ENCODE measurements around the gene GNPTG. TPM values are rescaled to one million over a fixed set of nuclear protein-coding genes. Genes with fewer than 3 reads are reported as not detected.

Gene GNPTG
- total and polyA plus RNA-seq, 2 of the 13 experiments (the other 11 are each of a cell fraction or from before 2014, with no cell fraction given) = 22.7 to 71.1 TPM

- TF ChIP-seq ZBTB4 (CRISPR knock-in tag; IDR thresholded peaks at IDR 0.05; ENCODE audit: borderline replicate concordance) (peak; percentile 20; the same call in 1 of the 2 replicates), ZNF407 (CRISPR knock-in tag; IDR thresholded peaks at IDR 0.05; ENCODE audit: not compliant biosample characterization) (no peak), ZNF670 (CRISPR knock-in tag; IDR thresholded peaks at IDR 0.05; ENCODE audit: borderline replicate concordance) (no peak), ATF2 (CRISPR knock-in tag; IDR thresholded peaks at IDR 0.05) (no peak), THAP9 (CRISPR knock-in tag; IDR thresholded peaks at IDR 0.05; ENCODE audit: borderline replicate concordance) (peak; percentile 70; the same call in 1 of the 2 replicates), PCBP1 (IDR thresholded peaks at IDR 0.05; ENCODE audit: borderline replicate concordance, low read depth, low read length) (no peak), UBTF (CRISPR knock-in tag; IDR thresholded peaks at IDR 0.05) (peak; percentile 35; the same call in 1 of the 2 replicates)
Measured at GRCh38 chr16:1331712-1332617, 19.8 kb upstream of the GNPTG start (continued).
